Rectal smooth muscle tissue (tissue), 1 donor: ENCODE results near the gene GBX1.

Experiments used
- H3K27ac ChIP-seq: one replicate; pipeline ENCODE4 v1.7.0; 2013; ENCODE audit warnings: low read depth, low read length, inconsistent platforms
- H3K27me3 ChIP-seq: one replicate; pipeline ENCODE4 v1.7.0; 2013; ENCODE audit warnings: low read length; ENCODE audit not compliant: control insufficient read depth, insufficient read depth
- H3K36me3 ChIP-seq: one replicate; pipeline ENCODE4 v1.7.0; 2013; ENCODE audit warnings: low read length; ENCODE audit not compliant: control insufficient read depth, insufficient read depth
- H3K4me1 ChIP-seq: one replicate; pipeline ENCODE4 v1.7.0; 2013; ENCODE audit warnings: low read length; ENCODE audit not compliant: control insufficient read depth, insufficient read depth
- H3K4me3 ChIP-seq: one replicate; pipeline ENCODE4 v1.7.0; 2013; ENCODE audit warnings: low read length
- H3K9ac ChIP-seq: one replicate; pipeline ENCODE4 v1.7.0; 2013; ENCODE audit warnings: low read length

The GBX1 gene

GRCh38 chr7:151131592-151132293 lies 35.8 kb downstream of the GBX1 start:
- Histone ChIP-seq H3K4me1 (no peaks in the 10 kb centered on the region), H3K27ac (no peak overlapping the region), H3K9ac (no peak overlapping the region), H3K27me3 (no peaks in the 10 kb centered on the region), H3K36me3 (peaks cover 37% of the 10 kb centered on the region), H3K4me3 (no peak overlapping the region)

GRCh38 chr7:151131224-151131591 lies 36.3 kb downstream of the GBX1 start:
- Histone ChIP-seq H3K27me3 (no peaks in the 10 kb centered on the region), H3K27ac (no peak overlapping the region), H3K36me3 (peaks cover 37% of the 10 kb centered on the region), H3K4me1 (no peaks in the 10 kb centered on the region), H3K4me3 (no peak overlapping the region), H3K9ac (no peak overlapping the region)

- no peaks in the 10 kb centered on the region for H3K4me1 ChIP-seq
- H3K4me3 ChIP-seq = no peak overlapping the region
- no peaks in the 10 kb centered on the region for H3K27me3 ChIP-seq
- H3K27ac ChIP-seq = no peak overlapping the region
- peaks cover 34% of the 10 kb centered on the region for H3K36me3 ChIP-seq
- no peak overlapping the region for H3K9ac ChIP-seq
Observed at GRCh38 chr7:151130741-151131157, 36.7 kb downstream of the GBX1 start.

GRCh38 chr7:151129960-151130591 lies 37.4 kb downstream of the GBX1 start:
- H3K27me3 ChIP-seq = no peaks in the 10 kb centered on the region
- no peak overlapping the region for H3K9ac ChIP-seq
- H3K4me1 ChIP-seq = no peaks in the 10 kb centered on the region
- peaks cover 30% of the 10 kb centered on the region for H3K36me3 ChIP-seq
- H3K4me3 ChIP-seq = no peak overlapping the region
- no peak overlapping the region for H3K27ac ChIP-seq

- Histone ChIP-seq H3K9ac (no peak overlapping the region), H3K4me1 (no peaks in the 10 kb centered on the region), H3K36me3 (peaks cover 24% of the 10 kb centered on the region), H3K27me3 (no peaks in the 10 kb centered on the region), H3K4me3 (no peak overlapping the region), H3K27ac (no peak overlapping the region)
Observed at GRCh38 chr7:151129117-151129959, 38.2 kb downstream of the GBX1 start.

GRCh38 chr7:151128716-151129115 lies 38.8 kb downstream of the GBX1 start:
- no peaks in the 10 kb centered on the region for H3K4me1 ChIP-seq
- no peaks in the 10 kb centered on the region for H3K27me3 ChIP-seq

GRCh38 chr7:151128144-151128543 lies 39.4 kb downstream of the GBX1 start:
- Histone ChIP-seq H3K27me3 (no peaks in the 10 kb centered on the region), H3K27ac (no peak overlapping the region), H3K4me3 (no peak overlapping the region), H3K36me3 (peaks cover 24% of the 10 kb centered on the region), H3K9ac (no peak overlapping the region), H3K4me1 (no peaks in the 10 kb centered on the region)

More at GRCh38 chr7:151128716-151129115, 38.8 kb downstream of the GBX1 start:
- no peak overlapping the region for H3K4me3 ChIP-seq
- no peak overlapping the region for H3K27ac ChIP-seq
- H3K9ac ChIP-seq = no peak overlapping the region
- H3K36me3 ChIP-seq = peaks cover 24% of the 10 kb centered on the region

GRCh38 chr7:151126491-151127137 lies 40.9 kb downstream of the GBX1 start:
- no peak overlapping the region for H3K4me3 ChIP-seq
- H3K9ac ChIP-seq = no peak overlapping the region
- peaks cover 25% of the 10 kb centered on the region for H3K36me3 ChIP-seq
- H3K27ac ChIP-seq = no peak overlapping the region
- H3K4me1 ChIP-seq = no peaks in the 10 kb centered on the region
- H3K27me3 ChIP-seq = no peaks in the 10 kb centered on the region

GRCh38 chr7:151125846-151126481 lies 41.5 kb downstream of the GBX1 start:
- Histone ChIP-seq H3K4me3 (peak overlapping the region; percentile 19), H3K4me1 (no peaks in the 10 kb centered on the region), H3K9ac (no peak overlapping the region), H3K27me3 (no peaks in the 10 kb centered on the region), H3K36me3 (peaks cover 29% of the 10 kb centered on the region), H3K27ac (no peak overlapping the region)

- Histone ChIP-seq H3K36me3 (peaks cover 28% of the 10 kb centered on the region), H3K4me3 (peak overlapping the region; percentile 19), H3K9ac (no peak overlapping the region), H3K4me1 (no peaks in the 10 kb centered on the region), H3K27me3 (no peaks in the 10 kb centered on the region), H3K27ac (no peak overlapping the region)
Observed at GRCh38 chr7:151125470-151125845, 42.0 kb downstream of the GBX1 start.

GRCh38 chr7:151124899-151125399 lies 42.5 kb downstream of the GBX1 start:
- Histone ChIP-seq H3K9ac (no peak overlapping the region), H3K27me3 (no peaks in the 10 kb centered on the region), H3K4me3 (peak overlapping the region; percentile 19), H3K4me1 (no peaks in the 10 kb centered on the region), H3K27ac (no peak overlapping the region), H3K36me3 (peaks cover 29% of the 10 kb centered on the region)

- Histone ChIP-seq H3K9ac (no peak overlapping the region), H3K4me1 (no peaks in the 10 kb centered on the region), H3K36me3 (peaks cover 30% of the 10 kb centered on the region), H3K4me3 (no peak overlapping the region), H3K27me3 (no peaks in the 10 kb centered on the region), H3K27ac (no peak overlapping the region)
Observed at GRCh38 chr7:151124481-151124880, 43.0 kb downstream of the GBX1 start.
